Ovary (tissue), 9 donors: ENCODE measurements around the gene JPH4. TPM values are rescaled to one million over a fixed set of nuclear protein-coding genes. Genes with fewer than 3 reads are reported as not detected.
"Not testable (repeated sequence)": the region's sequence is repeated elsewhere in the genome, so short reads cannot be mapped to it uniquely, and the experiment has no call there.

ENCODE experiments used
- DNase-seq, 5 donors: peaks; one replicate each; pipeline ENCODE4 v3.0.0-alpha.2; 2019 to 2020
- H3K27ac ChIP-seq, 2 donors: fragments of 200-600 bp; one replicate each; pipeline versions ENCODE4 v1.5.1 to v1.8.0; 2019 to 2022
- H3K27me3 ChIP-seq: fragments of 200-600 bp; one replicate; pipeline ENCODE4 v1.8.0; 2022
- H3K36me3 ChIP-seq: fragments of 200-600 bp; sonication (generic); one replicate; pipeline ENCODE4 v1.5.1; 2019
- H3K4me1 ChIP-seq: one replicate; pipeline ENCODE4 v1.8.1; 2013; ENCODE audit warnings: mild to moderate bottlenecking, moderate library complexity; ENCODE audit not compliant: insufficient read depth
- H3K4me3 ChIP-seq: fragments of 200-600 bp; sonication (generic); one replicate; pipeline ENCODE4 v1.5.1; 2017
- H3K9me3 ChIP-seq, 2 donors: fragments of 200-600 bp in 1 of 2; sonication (generic) in 1 of 2; one replicate each; pipeline versions ENCODE4 v1.5.1 to v1.8.1; 2013 to 2019; ENCODE audit warnings: mild to moderate bottlenecking in 1 of 2, moderate library complexity in 1 of 2
- EP300 ChIP-seq: sonication (generic); formaldehyde crosslinking; IDR thresholded peaks from one replicate; pipeline ENCODE4 v1.6.1; 2017; ENCODE audit warnings: antibody characterized with exemption
- POLR2A ChIP-seq: fragments of 450-650 bp; IDR thresholded peaks from one replicate; pipeline ENCODE4 v1.6.1; 2017; ENCODE audit warnings: antibody characterized with exemption, mild to moderate bottlenecking, moderate library complexity
- WGBS, 3 donors: extraction: QIAGEN DNeasy Blood & Tissue Kit in 1 of 3; methylation state at CpG; one replicate each; pipeline versions ENCODE4 v1.1.5 to v1.1.7; 2013 to 2017; 5-methylcytosine and 5-hydroxymethylcytosine counted together
- intact Hi-C, 4 donors: fragments of 100-400 bp; cut with DNase I; formaldehyde crosslinking; loops; one replicate each; pipeline versions ENCODE4 v1.11.0 to v1.15.1; 2022 to 2023
- polyA plus RNA-seq, 2 donors: library from polyadenylated mRNA; stranded (reverse); fragments of 200-250 nt in 1 of 2; fragments of 350-450 nt in 1 of 2; fragmentation: Illumina TruSeq in 1 of 2; extraction: RNeasy Lipid Tissue Mini Kit (QIAGEN cat#74804) in 1 of 2; gene quantifications; one replicate each; pipeline ENCODE4 v1.2.3, GENCODE V29; 2013 to 2014
- total RNA-seq, 7 donors: library from RNA; depleted of rRNA in 2 of 7; stranded (reverse); fragments of >200 nt in 2 of 7; fragmentation: NEBNext Ultra II Directional in 3 of 7; extraction: Animal tissue kit (Norgen Biotek cat#: 25700) in 3 of 7; gene quantifications; one replicate each; pipeline versions ENCODE4 v1.1.0 to v1.2.4, GENCODE V29; 2016 to 2023
- TF ChIP-seq, protein P1 (sequence below), 3 donors: fragments of 450-650 bp in 2 of 3; fragments of 200-600 bp in 1 of 3; IDR thresholded peaks; one replicate each; pipeline versions ENCODE4 v1.5.1 to v1.8.0; 2016 to 2022; ENCODE audit warnings: antibody characterized with exemption in 3 of 3, mild to moderate bottlenecking in 1 of 3
- donor health status: DM: no; HTN: no; CAD: no; lungs with moderate emphysema.
- donor health status: DM: no; HTN: no; CAD: no.
- donor health status: Bipolar disorder and iron deficiency.
- donor health status: DM: yes; HTN: yes; CAD: no.
- donor health status: DM: no; HTN: no; CAD: no.
- donor health status: DM: yes; HTN: yes; CAD: no.

Gene JPH4
- total and polyA plus RNA-seq, 9 donors, result 7.4 to 43.5 (median 11.5) TPM

DNA sequence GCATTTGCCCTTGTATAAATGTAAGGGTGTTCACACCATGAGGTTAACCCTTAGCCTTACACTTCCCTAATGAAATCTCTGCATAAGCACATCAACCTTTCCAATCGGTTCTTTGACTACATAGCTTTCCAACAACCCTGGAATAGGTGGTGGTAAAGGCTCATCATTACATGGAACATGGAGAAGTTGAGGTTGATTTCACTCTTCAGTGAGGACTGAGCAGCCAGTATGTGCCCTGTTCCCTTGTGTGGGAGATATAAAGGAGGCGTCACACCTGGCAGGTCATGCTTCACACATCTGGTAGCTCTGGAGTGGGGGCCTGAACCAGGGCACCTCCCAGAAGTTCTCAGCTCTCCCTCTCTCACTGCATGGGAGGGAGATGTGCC lies 21.7 kb upstream of the JPH4 start:
- intact Hi-C loops, result no loop called here
- Histone ChIP-seq H3K27me3 (no peaks in the 10 kb centered on the region), H3K9me3 (no peaks in the 10 kb centered on the region), H3K4me3 (no peak overlapping the region), H3K36me3 (no peaks in the 10 kb centered on the region), H3K27ac (no peak overlapping the region), H3K4me1 (no peaks in the 10 kb centered on the region)
- no peak for DNase-seq
- WGBS, 3 donors, result 89 to 90% (median 90%) methylated on average over 2 of the region's 2 CpGs
- TF ChIP-seq POLR2A (no peak), EP300 (no peak)
- TF ChIP-seq, protein P1, sequence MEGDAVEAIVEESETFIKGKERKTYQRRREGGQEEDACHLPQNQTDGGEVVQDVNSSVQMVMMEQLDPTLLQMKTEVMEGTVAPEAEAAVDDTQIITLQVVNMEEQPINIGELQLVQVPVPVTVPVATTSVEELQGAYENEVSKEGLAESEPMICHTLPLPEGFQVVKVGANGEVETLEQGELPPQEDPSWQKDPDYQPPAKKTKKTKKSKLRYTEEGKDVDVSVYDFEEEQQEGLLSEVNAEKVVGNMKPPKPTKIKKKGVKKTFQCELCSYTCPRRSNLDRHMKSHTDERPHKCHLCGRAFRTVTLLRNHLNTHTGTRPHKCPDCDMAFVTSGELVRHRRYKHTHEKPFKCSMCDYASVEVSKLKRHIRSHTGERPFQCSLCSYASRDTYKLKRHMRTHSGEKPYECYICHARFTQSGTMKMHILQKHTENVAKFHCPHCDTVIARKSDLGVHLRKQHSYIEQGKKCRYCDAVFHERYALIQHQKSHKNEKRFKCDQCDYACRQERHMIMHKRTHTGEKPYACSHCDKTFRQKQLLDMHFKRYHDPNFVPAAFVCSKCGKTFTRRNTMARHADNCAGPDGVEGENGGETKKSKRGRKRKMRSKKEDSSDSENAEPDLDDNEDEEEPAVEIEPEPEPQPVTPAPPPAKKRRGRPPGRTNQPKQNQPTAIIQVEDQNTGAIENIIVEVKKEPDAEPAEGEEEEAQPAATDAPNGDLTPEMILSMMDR (IDR thresholded peaks at IDR 0.05), result no peak

- intact Hi-C loops, result not testable (repeated sequence)
Measured at GRCh38 chr14:23594191-23594590, 15.6 kb upstream of the JPH4 start.

GRCh38 chr14:23590198-23590597 lies 11.6 kb upstream of the JPH4 start:
- intact Hi-C loops, result no loop called here
- no peak for DNase-seq
- WGBS, 3 donors, result 87 to 92% (median 89%) methylated on average over 4 of the region's 4 CpGs
- Histone ChIP-seq H3K27ac (no peak overlapping the region), H3K36me3 (no peaks in the 10 kb centered on the region), H3K27me3 (no peaks in the 10 kb centered on the region), H3K4me3 (no peak overlapping the region), H3K4me1 (no peaks in the 10 kb centered on the region), H3K9me3 (no peaks in the 10 kb centered on the region)
- TF ChIP-seq POLR2A, result no peak
- TF ChIP-seq, protein P1 (IDR thresholded peaks at IDR 0.05), result no peak
- TF ChIP-seq EP300, result no peak

More at GRCh38 chr14:23594191-23594590, 15.6 kb upstream of the JPH4 start:
- not testable (repeated sequence) for H3K36me3 ChIP-seq, H3K27ac ChIP-seq, H3K27me3 ChIP-seq, DNase-seq, H3K9me3 ChIP-seq, H3K4me3 ChIP-seq, H3K4me1 ChIP-seq
- WGBS, 3 donors, result 82 to 95% (median 87%) methylated on average over 3 of the region's 3 CpGs

- no peak overlapping the region for H3K4me3 ChIP-seq
Measured at GRCh38 chr14:23589606-23590005, 11.0 kb upstream of the JPH4 start.

More at GRCh38 chr14:23589606-23590005, 11.0 kb upstream of the JPH4 start:
- no peaks in the 10 kb centered on the region for H3K36me3 ChIP-seq
- intact Hi-C loops, result loop anchor here in 1 of 4 donors (5.0 kb wide), 1 partner anchor 363 kb away; the partner anchor contains the start of gene DHRS4
- no peak for DNase-seq
- 91 to 95% (median 93%) methylated on average over 2 of the region's 2 CpGs for WGBS, 3 donors
- no peak overlapping the region for H3K27ac ChIP-seq
- TF ChIP-seq, protein P1 (IDR thresholded peaks at IDR 0.05), result no peak
- TF ChIP-seq EP300, result no peak
- TF ChIP-seq POLR2A, result no peak
- no peaks in the 10 kb centered on the region for H3K27me3 ChIP-seq
- H3K9me3 ChIP-seq, result no peaks in the 10 kb centered on the region
- no peaks in the 10 kb centered on the region for H3K4me1 ChIP-seq
